GM10266 (cell line): ENCODE data around the gene BCAP31.

Experiments
- DNase-seq: peaks from one replicate; pipeline ENCODE4 v3.0.0; 2012; ENCODE audit errors: extremely low spot score
- CTCF ChIP-seq: IDR thresholded peaks from 2 replicates; pipeline ENCODE4 v1.5.1; 2012; ENCODE audit warnings: mild to moderate bottlenecking, low read depth; ENCODE audit not compliant: control insufficient read depth, insufficient read depth; ENCODE audit errors: missing control alignments

BCAP31 gene

DNA sequence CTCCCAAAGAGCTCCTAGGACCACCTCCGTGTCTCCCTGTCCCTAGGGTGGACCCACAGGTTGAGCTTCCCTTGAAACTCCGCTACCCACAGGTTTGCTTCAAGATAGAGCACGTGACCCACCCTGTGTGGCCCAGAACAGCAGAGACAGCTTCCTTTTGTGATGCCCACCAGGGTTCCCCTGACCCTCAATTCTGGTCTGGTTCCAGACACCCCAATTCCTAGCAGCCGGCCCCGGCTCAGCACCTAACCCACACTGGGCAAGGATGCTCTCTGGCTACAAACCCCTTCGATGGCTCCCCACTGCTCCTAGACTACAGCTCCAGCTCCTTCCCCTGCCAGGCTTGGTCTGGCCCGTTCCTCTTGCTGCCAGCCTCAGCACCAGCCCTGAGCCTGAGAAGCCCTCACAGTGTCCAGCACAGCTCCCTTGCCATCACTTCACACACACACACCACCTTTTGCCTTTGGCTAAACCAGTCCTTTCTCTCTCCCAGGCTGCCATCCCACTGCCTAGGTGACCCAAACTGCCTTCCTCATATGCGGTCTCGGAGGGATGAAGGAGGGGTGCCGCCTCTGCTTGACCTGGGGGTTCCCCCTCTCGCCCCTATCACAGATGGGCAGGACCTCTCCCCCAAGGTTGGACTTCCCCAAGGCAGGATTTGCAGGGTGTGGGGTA, 56.8 kb downstream of the BCAP31 start:
- TF ChIP-seq CTCF = no peak
- DNase-seq = no peak

- no peak for DNase-seq
- TF ChIP-seq CTCF = no peak
These were observed 58.4 kb downstream of the BCAP31 start for GRCh38 chrX:153665726-153666306.

DNA sequence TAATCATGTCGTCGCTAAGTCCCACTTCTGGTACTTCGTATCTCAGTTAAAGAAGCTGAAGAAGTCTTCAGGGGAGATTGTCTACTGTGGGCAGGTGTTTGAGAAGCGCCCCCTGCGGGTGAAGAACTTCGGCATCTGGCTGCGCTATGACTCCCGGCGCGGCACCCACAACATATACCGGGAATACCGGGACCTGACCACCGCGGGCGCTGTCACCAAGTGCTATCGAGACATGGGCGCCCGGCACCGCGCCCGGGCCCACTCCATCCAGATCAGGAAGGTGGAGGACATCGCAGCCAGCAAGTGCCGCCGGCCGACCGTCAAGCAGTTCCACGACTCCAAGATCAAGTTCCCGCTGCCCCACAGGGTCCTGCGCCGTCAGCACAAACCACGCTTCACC, 61.9 kb downstream of the BCAP31 start:
- DNase-seq = no peak
- peak; percentile 47 for TF ChIP-seq CTCF

DNA sequence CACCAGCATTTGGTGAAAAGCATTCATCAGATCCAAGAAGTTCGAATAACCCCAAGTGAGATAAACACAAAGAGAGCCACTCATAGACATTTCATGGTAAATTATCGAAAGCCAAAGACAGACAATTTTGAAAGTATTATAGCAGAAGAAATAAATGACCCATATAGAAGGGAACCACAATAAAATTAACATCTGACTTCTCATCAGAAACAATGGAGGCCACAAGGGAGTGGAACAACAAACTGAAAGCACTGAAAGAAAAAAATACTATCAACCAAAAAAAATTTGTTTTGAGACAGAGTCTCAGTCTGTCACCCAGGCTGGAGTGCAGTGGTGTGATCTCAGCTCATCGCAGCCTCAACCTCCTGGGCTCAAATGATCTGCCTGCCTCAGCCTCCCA, 64.9 kb downstream of the BCAP31 start:
- no peak for TF ChIP-seq CTCF
- no peak for DNase-seq

DNA sequence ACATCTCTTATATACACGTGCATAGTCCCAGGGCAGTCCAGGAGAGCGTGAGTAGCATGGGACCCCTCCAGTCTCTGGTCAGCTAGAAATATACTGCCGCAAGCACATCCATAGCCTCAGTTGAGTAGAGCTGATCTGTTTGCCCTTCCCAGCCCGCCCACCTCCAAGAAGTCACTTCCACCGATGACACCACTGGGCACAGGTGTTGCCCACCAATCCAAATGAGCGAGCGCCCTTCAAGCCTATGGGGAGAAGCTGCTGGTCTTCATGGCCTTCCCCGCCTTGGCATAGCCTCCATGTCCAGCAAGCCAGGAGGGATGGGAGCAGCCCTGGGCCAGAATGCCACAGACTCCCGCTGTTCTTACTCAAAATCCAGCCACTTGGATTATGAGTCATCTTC, 67.0 kb downstream of the BCAP31 start:
- no peak for TF ChIP-seq CTCF
- no peak for DNase-seq

- no peak for DNase-seq
- TF ChIP-seq CTCF = no peak
These were observed 70.6 kb downstream of the BCAP31 start for GRCh38 chrX:153653556-153653955.

GRCh38 chrX:153651540-153652079, 72.6 kb downstream of the BCAP31 start:
- DNase-seq = no peak
- peak; percentile 20 for TF ChIP-seq CTCF
